ENCODE measurements around the gene CAMTA2. TPM values are rescaled to one million over a fixed set of nuclear protein-coding genes. Genes with fewer than 3 reads are reported as not detected.
A peak's percentile ranks its signal among the peaks of the same experiment; 100 is the strongest.

CAMTA2 gene
- total RNA-seq, 1 donor, result 19.2 TPM

GRCh38 chr17:4948166-4948930 is 39.1 kb downstream of the CAMTA2 start, which contains the start of gene PFN1:
Gene PFN1, minus strand, starts transcription at chr17:4948530. Its CDS starts 136 bp downstream, at chr17:4948394.
- H3K9me3 ChIP-seq (ENCODE audit: low read depth, low read length), result no peaks in the 10 kb centered on the region
- H4K20me1 ChIP-seq (ENCODE audit: insufficient read depth, low read length), result peaks cover 45% of the 10 kb centered on the region
- peaks cover 48% of the 10 kb centered on the region for H3K4me1 ChIP-seq (ENCODE audit: insufficient read depth, low read length)
- TF ChIP-seq CTCF (IDR thresholded peaks at IDR 0.05; ENCODE audit: extremely low read depth, low read depth, low read length), result no peak
- H3K79me2 ChIP-seq (ENCODE audit: insufficient read depth, low read length), result peaks cover 49% of the 10 kb centered on the region
- DNase-seq (ENCODE audit: insufficient read length, low spot score, missing footprints), result peak; percentile 99
- peak within 1 kb of the TSS; percentile 97 for H3K4me2 ChIP-seq (ENCODE audit: insufficient read depth, low read length)
- peak within 1 kb of the TSS; percentile 96 for H3K4me3 ChIP-seq (ENCODE audit: insufficient read depth, low read length)
- H2AFZ ChIP-seq (ENCODE audit: low read length), result peak within 1 kb of the TSS; percentile 85
- H3K27me3 ChIP-seq (ENCODE audit: insufficient read depth, low read length), result no peaks in the 10 kb centered on the region
- peak within 1 kb of the TSS; percentile 83 for H3K27ac ChIP-seq (ENCODE audit: low read depth, low read length)
- H3K36me3 ChIP-seq (ENCODE audit: insufficient read depth, low read length), result peaks cover 35% of the 10 kb centered on the region

- Histone ChIP-seq H3K27me3 (ENCODE audit: insufficient read depth, low read length) (no peaks in the 10 kb centered on the region), H3K9me3 (ENCODE audit: low read depth, low read length) (no peaks in the 10 kb centered on the region), H3K4me2 (ENCODE audit: insufficient read depth, low read length) (peak overlapping the region; percentile 92), H3K36me3 (ENCODE audit: insufficient read depth, low read length) (peaks cover 42% of the 10 kb centered on the region), H3K79me2 (ENCODE audit: insufficient read depth, low read length) (peaks cover 57% of the 10 kb centered on the region), H3K4me1 (ENCODE audit: insufficient read depth, low read length) (peaks cover 41% of the 10 kb centered on the region), H3K27ac (ENCODE audit: low read depth, low read length) (peak overlapping the region; percentile 83), H3K4me3 (ENCODE audit: insufficient read depth, low read length) (peak overlapping the region; percentile 96), H2AFZ (ENCODE audit: low read length) (peak overlapping the region; percentile 15), H4K20me1 (ENCODE audit: insufficient read depth, low read length) (peaks cover 52% of the 10 kb centered on the region)
- TF ChIP-seq CTCF (IDR thresholded peaks at IDR 0.05; ENCODE audit: extremely low read depth, low read depth, low read length), result no peak
- DNase-seq (ENCODE audit: insufficient read length, low spot score, missing footprints), result peak; percentile 92
These were observed 39.9 kb downstream of the CAMTA2 start for GRCh38 chr17:4947411-4948165.

GRCh38 chr17:4947010-4947410 is 40.5 kb downstream of the CAMTA2 start:
- H3K36me3 ChIP-seq (ENCODE audit: insufficient read depth, low read length), result peaks cover 48% of the 10 kb centered on the region
- peak; percentile 84 for DNase-seq (ENCODE audit: insufficient read length, low spot score, missing footprints)
- H3K4me3 ChIP-seq (ENCODE audit: insufficient read depth, low read length), result peak overlapping the region; percentile 96
- H3K79me2 ChIP-seq (ENCODE audit: insufficient read depth, low read length), result peaks cover 63% of the 10 kb centered on the region
- H3K9me3 ChIP-seq (ENCODE audit: low read depth, low read length), result no peaks in the 10 kb centered on the region
- no peaks in the 10 kb centered on the region for H3K27me3 ChIP-seq (ENCODE audit: insufficient read depth, low read length)
- peaks cover 57% of the 10 kb centered on the region for H4K20me1 ChIP-seq (ENCODE audit: insufficient read depth, low read length)
- H2AFZ ChIP-seq (ENCODE audit: low read length), result no peak overlapping the region
- TF ChIP-seq CTCF (IDR thresholded peaks at IDR 0.05; ENCODE audit: extremely low read depth, low read depth, low read length), result no peak
- peak overlapping the region; percentile 83 for H3K27ac ChIP-seq (ENCODE audit: low read depth, low read length)
- H3K4me2 ChIP-seq (ENCODE audit: insufficient read depth, low read length), result peak overlapping the region; percentile 92
- peaks cover 42% of the 10 kb centered on the region for H3K4me1 ChIP-seq (ENCODE audit: insufficient read depth, low read length)
